GM21367 (cell line): ENCODE measurements around the gene KIF16B.

Source experiments
- ATAC-seq: cut with Tn5 transposase; IDR thresholded peaks from one replicate; pipeline ENCODE4 v1.9.1; 2021; ENCODE audit not compliant: unreplicated experiment

Gene KIF16B, protein sequence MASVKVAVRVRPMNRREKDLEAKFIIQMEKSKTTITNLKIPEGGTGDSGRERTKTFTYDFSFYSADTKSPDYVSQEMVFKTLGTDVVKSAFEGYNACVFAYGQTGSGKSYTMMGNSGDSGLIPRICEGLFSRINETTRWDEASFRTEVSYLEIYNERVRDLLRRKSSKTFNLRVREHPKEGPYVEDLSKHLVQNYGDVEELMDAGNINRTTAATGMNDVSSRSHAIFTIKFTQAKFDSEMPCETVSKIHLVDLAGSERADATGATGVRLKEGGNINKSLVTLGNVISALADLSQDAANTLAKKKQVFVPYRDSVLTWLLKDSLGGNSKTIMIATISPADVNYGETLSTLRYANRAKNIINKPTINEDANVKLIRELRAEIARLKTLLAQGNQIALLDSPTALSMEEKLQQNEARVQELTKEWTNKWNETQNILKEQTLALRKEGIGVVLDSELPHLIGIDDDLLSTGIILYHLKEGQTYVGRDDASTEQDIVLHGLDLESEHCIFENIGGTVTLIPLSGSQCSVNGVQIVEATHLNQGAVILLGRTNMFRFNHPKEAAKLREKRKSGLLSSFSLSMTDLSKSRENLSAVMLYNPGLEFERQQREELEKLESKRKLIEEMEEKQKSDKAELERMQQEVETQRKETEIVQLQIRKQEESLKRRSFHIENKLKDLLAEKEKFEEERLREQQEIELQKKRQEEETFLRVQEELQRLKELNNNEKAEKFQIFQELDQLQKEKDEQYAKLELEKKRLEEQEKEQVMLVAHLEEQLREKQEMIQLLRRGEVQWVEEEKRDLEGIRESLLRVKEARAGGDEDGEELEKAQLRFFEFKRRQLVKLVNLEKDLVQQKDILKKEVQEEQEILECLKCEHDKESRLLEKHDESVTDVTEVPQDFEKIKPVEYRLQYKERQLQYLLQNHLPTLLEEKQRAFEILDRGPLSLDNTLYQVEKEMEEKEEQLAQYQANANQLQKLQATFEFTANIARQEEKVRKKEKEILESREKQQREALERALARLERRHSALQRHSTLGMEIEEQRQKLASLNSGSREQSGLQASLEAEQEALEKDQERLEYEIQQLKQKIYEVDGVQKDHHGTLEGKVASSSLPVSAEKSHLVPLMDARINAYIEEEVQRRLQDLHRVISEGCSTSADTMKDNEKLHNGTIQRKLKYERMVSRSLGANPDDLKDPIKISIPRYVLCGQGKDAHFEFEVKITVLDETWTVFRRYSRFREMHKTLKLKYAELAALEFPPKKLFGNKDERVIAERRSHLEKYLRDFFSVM (N-terminal part only)

GRCh38 chr20:16573001-16573965 is at the start of gene KIF16B:
TSS of gene KIF16B (minus strand) at chr20:16573448. CDS start at chr20:16573275, 173 bp downstream.
- ATAC-seq, result peak; percentile 68

- no peak for ATAC-seq
These were observed 49.3 kb upstream of the KIF16B start for GRCh38 chr20:16622501-16622900.

DNA sequence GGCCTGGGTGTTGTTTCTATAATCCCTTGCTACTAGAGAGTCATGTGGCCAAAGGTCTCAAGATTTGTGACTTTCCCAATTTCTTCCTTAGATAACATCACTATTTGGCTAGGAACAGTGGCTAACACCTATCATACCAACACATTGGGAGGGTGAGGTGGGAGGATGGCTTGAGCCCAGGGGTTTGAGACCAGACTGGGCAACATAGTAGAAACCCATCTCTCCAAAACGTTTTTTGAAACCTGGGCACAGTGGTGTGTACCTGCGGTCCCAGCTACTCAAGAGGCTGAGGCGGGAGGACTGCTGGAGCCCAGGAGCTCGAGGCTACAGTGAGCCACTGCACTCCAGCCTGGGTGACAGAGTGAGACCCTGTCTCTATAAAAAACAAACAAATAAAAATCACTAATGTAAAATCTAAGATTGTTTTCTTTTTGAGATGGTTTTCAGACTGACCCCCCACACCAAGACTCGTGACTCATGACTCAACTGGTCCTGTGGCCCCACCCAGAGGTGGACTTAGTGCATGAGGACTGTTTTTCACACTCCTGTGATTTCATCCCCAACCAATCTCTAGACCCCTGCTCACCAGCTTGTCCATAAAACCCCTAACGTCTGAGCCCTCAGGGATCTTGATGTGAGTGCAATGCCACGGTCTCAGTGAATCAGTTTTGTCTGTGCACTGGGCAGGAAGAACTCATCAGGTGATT is 48.3 kb upstream of the KIF16B start:
- no peak for ATAC-seq

DNA sequence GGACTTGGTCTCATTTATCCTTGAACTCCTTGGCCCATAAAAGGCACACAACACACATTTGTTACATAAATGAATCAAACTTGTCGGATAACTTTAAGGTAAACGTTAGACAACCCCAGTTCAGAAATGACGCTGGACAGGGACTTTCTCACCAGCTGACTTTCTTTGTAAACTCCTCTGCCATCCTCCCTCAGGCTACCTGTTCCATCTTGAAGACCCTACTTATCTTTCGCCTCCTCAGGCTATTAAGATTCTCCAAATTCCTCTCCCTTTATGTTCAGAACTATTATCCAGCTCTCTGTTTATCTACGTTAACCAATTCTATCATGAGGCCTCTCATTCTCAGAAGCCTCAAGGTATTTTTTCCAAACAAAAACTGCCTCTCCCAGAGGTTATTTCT is 47.7 kb upstream of the KIF16B start:
- ATAC-seq, result no peak

DNA sequence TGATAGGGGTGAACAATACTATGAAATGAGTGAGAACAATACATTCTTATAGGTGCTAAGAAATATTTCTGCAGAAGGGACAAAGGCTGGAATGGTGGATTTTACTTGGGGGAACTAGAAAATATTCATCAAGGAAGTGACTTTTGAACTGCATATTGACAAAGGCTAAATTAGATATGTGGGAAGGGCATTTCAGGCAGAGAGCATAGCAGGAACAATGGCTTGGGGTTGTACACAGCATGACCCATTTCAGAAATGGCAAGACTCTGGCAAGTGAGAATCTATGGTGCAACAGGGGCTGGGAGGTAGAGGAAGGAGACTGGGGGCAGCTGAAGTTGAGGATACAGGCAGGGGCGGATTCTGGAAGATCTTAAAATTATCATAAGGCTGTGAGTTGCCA is 46.7 kb upstream of the KIF16B start:
- ATAC-seq, result no peak

GRCh38 chr20:16617056-16617455 is 43.8 kb upstream of the KIF16B start:
- no peak for ATAC-seq

- ATAC-seq, result no peak
These were observed 43.1 kb upstream of the KIF16B start for GRCh38 chr20:16616317-16616716.

DNA sequence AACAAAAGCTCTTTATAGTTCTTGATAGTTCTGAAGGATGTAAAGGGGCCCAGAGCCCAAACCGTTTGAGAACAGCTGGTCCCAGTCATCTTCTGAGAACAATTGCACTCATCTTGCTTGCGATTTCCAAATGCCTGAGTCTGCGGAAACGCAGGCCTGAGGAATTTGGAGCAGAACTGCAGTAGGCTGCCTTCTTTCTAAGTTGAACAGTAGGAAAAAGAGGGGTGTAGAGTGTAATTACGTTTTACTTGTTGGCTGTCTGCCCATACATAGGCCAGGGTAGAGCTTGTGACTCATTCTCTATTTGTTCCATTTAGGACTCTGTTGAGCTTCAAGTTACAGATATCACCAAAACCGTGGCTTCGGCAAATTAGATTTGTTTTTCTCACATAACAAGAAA is 42.0 kb upstream of the KIF16B start:
- no peak for ATAC-seq

- no peak for ATAC-seq
These were observed 40.7 kb upstream of the KIF16B start for GRCh38 chr20:16613954-16614353.

GRCh38 chr20:16612706-16613105 is 39.5 kb upstream of the KIF16B start:
- no peak for ATAC-seq

DNA sequence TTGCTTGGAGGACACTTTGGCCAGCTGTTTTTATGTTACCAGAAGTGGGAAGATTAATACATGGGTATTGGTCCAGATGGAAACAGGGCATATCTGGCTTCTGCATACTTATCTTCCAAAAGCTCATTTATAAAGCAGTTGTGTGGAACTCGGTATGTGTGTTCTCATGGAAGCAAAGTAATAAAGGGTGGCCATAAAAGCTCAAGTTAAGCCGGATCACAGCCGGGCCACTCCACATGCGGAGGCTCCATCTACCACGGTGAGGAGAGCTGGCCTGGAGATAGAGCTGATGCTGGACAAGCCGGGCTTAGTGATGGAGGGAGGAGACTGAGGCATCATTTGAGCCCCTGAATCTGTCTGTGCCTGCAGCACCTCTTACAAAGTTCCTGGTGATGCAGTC is 38.6 kb upstream of the KIF16B start:
- ATAC-seq, result no peak

DNA sequence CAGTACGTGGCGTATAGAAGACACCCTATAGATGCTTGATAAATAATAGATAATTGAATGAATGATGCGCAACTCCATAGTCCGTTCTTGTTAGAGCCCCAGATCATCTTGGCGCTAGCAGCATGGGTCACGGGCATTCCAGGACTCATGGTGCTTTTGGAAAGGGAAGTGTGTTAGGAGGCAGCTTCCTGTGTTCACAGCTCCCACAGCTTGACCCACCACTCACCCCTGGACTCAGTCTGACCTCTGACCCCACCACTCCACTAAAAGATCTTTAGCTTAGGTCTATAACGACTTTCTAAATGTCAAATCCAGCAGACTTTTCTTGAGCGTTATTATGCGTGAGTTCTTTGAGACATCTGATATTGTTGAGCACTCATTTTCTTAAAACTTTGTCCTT is 35.8 kb upstream of the KIF16B start:
- no peak for ATAC-seq

DNA sequence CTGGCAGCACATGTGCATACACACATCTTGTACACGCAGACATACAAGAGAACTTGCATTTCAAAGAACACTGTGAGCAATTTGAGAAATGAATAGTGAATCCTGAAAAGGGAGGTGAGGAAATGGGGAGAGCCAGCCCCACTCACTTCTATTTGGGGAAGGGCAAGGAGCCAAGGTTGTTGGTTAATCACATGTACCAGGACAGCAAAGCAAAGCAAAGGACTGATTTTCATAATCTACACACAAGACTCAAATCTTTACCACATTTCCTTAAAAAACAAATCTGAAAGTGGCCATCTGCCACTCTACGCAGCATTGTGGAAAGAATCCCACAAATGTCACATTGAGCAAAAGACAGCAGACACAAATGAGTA is 35.0 kb upstream of the KIF16B start:
- no peak for ATAC-seq

- no peak for ATAC-seq
These were observed 34.4 kb upstream of the KIF16B start for GRCh38 chr20:16607364-16608276.

DNA sequence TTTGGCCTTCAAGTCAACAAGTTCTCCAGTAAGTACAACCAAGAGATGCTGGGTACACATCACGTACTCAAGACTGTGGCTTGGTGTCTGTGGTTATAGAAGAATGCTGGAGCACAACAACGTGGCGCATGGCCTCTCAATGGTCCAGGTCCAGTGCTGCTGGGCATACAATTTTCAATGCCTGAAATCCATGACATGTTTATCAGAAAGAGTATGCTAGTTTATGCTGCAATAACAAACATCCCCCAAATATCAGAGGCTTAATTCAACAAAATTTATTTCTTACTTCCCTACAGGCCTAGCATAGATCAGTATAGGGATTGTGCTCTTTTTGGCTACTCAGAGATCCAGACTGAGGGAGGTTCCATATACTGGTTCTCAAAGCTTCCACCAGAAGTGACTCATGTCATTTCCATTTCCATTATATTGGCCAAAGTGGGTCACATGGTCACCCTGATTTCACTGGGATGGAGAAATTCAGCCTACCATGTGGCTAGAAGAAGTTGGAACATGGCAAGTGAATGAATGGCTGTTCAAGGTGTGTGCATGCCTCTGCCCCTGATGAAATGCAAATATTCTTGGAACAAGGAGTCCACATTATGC is 33.3 kb upstream of the KIF16B start:
- ATAC-seq, result no peak

- ATAC-seq, result no peak
These were observed 27.8 kb upstream of the KIF16B start for GRCh38 chr20:16601047-16601446.

DNA sequence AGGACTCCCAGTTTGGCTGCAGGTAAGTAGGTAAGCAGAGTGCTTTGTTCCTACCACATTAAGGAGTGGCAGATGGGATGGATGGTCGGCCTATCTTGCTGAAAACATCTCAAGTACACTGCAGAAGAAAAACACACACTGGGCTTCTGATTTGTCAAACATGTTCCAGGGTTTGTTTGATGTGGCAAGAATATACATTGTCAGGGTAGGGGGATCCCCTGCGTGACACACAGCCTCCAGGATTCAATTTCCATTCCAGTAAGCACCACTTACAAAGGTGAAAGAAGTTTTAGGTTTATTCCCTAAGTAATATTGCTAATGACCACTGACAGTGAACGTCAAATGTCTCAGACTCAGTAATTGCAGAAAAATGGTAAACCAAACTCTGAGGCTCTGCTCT is 26.0 kb upstream of the KIF16B start:
- ATAC-seq, result no peak

- ATAC-seq, result no peak
These were observed 23.7 kb upstream of the KIF16B start for GRCh38 chr20:16596991-16597390.
